Renal cortex interstitium (tissue), 11 donors: Measurements from ENCODE around the gene PLPPR3. TPM values are rescaled to one million over a fixed set of nuclear protein-coding genes. Genes with fewer than 3 reads are reported as not detected.
"Not testable (repeated sequence)": the region's sequence is repeated elsewhere in the genome, so short reads cannot be mapped to it uniquely, and the experiment has no call there.

Experiments used
- DNase-seq, 11 donors: peaks; one replicate each; pipeline ENCODE4 v3.0.0-alpha.2; 2013; ENCODE audit warnings: low read depth in 9 of 11, low spot score in 4 of 11; ENCODE audit errors: extremely low read depth in 1 of 11
- polyA plus RNA-seq, 3 donors: library from polyadenylated mRNA; unstranded; fragments of 120-200 nt; gene quantifications; one replicate each; pipeline ENCODE4 v1.2.1, GENCODE V29; 2013; ENCODE audit not compliant: insufficient read length in 3 of 3

PLPPR3 gene
- polyA plus RNA-seq, 3 donors, result 8.2 to 19.3 (median 15.8) TPM

GRCh38 chr19:858868-859843 lies 37.4 kb upstream of the PLPPR3 start, which contains the start of gene CFD:
Gene CFD (plus strand): TSS chr19:859664. CDS start chr19:859690, 26 bp downstream.
- no peak for DNase-seq

- no peak for DNase-seq
Observed at GRCh38 chr19:858284-858683, 36.5 kb upstream of the PLPPR3 start.

- no peak for DNase-seq
Observed at GRCh38 chr19:855566-856120, 33.9 kb upstream of the PLPPR3 start.

- no peak for DNase-seq
Observed at GRCh38 chr19:855142-855541, 33.4 kb upstream of the PLPPR3 start.

GRCh38 chr19:854549-854948 lies 32.8 kb upstream of the PLPPR3 start:
- DNase-seq, result no peak

- not testable (repeated sequence) for DNase-seq
Observed at GRCh38 chr19:853614-854220, 32.0 kb upstream of the PLPPR3 start.

- no peak for DNase-seq
Observed at GRCh38 chr19:853014-853585, 31.3 kb upstream of the PLPPR3 start.

GRCh38 chr19:852136-853013 lies 30.6 kb upstream of the PLPPR3 start, which contains the start of gene ELANE:
Gene ELANE (plus strand): TSS chr19:852303. CDS start chr19:852329, 26 bp downstream.
- no peak for DNase-seq

GRCh38 chr19:850979-851335 lies 29.2 kb upstream of the PLPPR3 start:
- DNase-seq, result no peak

GRCh38 chr19:850221-850978 lies 28.6 kb upstream of the PLPPR3 start:
- peak in 4 of 11 donors; percentile 50 to 57 (median 52) for DNase-seq

GRCh38 chr19:849195-849594 lies 27.4 kb upstream of the PLPPR3 start:
- DNase-seq, result not testable (repeated sequence)

GRCh38 chr19:848386-848921 lies 26.7 kb upstream of the PLPPR3 start:
- no peak for DNase-seq

- DNase-seq, result no peak
Observed at GRCh38 chr19:845707-846521, 24.2 kb upstream of the PLPPR3 start.

- no peak for DNase-seq
Observed at GRCh38 chr19:844546-844971, 22.8 kb upstream of the PLPPR3 start.

- no peak for DNase-seq
Observed at GRCh38 chr19:843836-844545, 22.2 kb upstream of the PLPPR3 start.

- no peak for DNase-seq
Observed at GRCh38 chr19:843180-843835, 21.6 kb upstream of the PLPPR3 start.
